GM12892 (cell line): Measurements from ENCODE around the gene FRMPD4.

Experiments
- DNase-seq: peaks from one replicate; pipeline ENCODE4 v3.0.0; 2011; ENCODE audit not compliant: insufficient read length
- FAIRE-seq: peaks from 2 replicates; lab custom pipeline; 2011; peaks lifted over from hg19 to GRCh38; lab: Jason Lieb, UNC
- POLR2A ChIP-seq: IDR thresholded peaks from 2 replicates; pipeline ENCODE4 v1.6.1; 2011; ENCODE audit warnings: low read depth, low read length, control low read depth
- POLR2AphosphoS5 ChIP-seq: IDR thresholded peaks from 2 replicates; pipeline ENCODE4 v1.6.1; 2011; ENCODE audit warnings: low read depth, low read length, control low read depth
- TAF1 ChIP-seq: IDR thresholded peaks from 2 replicates; pipeline ENCODE4 v1.6.1; 2011; ENCODE audit warnings: low read depth, mild to moderate bottlenecking, control low read depth, low read length, borderline replicate concordance

Gene FRMPD4

DNA sequence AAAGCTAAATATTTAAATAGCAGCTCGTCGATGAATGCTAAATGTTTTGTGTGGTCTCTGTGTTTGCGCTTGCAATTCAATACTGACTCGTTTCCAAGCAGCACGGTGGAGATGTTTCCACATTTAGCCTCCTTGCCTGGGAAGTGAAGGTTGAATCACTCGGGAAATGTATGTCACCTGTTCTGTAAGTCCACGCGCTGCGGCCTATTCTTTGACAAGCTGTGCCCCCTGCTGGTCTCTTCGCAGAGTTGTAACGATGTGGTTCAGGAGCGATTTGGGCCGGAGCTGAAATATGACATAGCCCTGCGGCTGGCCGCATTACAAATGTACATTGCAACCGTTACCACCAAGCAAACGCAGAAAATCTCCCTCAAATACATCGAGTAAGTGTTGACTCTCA lies 563.4 kb downstream of the FRMPD4 start:
- FAIRE-seq: peak; percentile 95

DNA sequence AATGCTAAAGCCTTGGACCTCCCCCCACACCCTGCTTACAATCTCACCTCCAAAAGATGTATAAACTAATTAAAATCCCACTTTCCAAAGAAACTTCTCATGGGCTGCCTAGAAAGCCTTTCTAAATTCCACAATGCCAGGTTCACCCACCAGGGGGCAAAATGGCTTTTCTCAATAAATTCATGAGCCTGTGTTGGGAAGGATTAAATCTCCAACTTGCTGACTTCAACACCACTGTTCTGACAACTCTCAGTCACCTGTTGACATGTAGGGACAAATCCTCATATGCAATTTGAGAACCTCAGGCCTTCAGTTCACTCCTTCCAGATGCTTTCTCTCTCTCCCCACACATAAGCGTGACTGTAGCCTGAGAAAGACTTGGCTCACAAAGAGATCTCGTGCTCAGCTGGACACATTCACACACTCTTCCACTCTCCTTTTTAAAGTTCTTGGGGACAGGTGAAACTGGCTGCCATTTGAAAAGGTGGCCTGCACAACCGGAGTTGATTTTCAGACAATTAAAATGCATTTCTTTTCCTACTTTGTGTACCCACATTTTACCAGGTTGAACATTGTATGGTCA lies 564.3 kb downstream of the FRMPD4 start:
- no peak for FAIRE-seq
- TF ChIP-seq POLR2AphosphoS5: no peak
- no peak for TF ChIP-seq POLR2A
- TF ChIP-seq TAF1: no peak
- DNase-seq: no peak

More for the DNA sequence above, 563.4 kb downstream of the FRMPD4 start:
- peak; percentile 10 for DNase-seq
- TF ChIP-seq POLR2AphosphoS5: no peak
- no peak for TF ChIP-seq POLR2A
- no peak for TF ChIP-seq TAF1

DNA sequence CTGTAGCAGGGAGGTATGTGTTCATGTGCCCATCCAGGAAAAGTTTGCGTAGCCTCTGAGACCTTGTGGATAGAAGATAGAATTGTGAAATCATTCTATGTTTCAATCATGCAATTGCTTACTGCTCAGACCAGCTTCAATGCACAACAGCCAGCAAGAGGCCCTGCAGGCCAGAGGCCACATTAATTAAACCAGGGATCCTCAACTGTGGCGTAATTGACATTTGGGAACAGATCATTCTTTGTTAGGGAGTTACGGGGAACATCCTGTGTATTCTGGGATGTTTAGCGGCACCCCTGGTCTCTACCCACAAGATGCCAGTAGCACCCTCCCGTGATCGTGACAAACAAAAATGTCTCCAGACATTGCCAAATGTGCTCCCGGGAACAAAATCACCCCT lies 566.4 kb downstream of the FRMPD4 start:
- FAIRE-seq (no peak), DNase-seq (no peak)
- no peak for TF ChIP-seq POLR2AphosphoS5
- TF ChIP-seq TAF1: no peak
- TF ChIP-seq POLR2A: no peak

DNA sequence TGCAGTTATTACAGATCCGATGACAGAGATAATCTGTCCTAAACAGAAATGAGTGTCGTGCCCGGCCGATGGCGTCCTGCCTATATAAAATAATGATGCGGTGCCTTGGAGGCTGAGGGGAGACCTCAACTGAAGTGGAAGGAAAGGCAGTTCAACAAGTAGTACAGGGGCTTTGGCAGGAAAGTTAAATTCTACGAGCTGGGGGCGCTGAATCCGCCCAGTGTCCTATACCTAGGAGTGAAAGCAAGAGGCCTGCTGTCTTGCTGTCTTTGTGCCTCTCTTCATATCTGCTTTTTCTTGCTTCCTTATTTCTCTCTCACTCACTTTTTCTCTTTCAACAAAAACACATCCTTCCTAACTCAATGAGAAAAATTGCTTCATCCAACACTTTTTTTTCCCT lies 570.8 kb downstream of the FRMPD4 start:
- DNase-seq: no peak
- no peak for TF ChIP-seq POLR2AphosphoS5
- TF ChIP-seq TAF1: no peak
- no peak for TF ChIP-seq POLR2A
- no peak for FAIRE-seq

DNA sequence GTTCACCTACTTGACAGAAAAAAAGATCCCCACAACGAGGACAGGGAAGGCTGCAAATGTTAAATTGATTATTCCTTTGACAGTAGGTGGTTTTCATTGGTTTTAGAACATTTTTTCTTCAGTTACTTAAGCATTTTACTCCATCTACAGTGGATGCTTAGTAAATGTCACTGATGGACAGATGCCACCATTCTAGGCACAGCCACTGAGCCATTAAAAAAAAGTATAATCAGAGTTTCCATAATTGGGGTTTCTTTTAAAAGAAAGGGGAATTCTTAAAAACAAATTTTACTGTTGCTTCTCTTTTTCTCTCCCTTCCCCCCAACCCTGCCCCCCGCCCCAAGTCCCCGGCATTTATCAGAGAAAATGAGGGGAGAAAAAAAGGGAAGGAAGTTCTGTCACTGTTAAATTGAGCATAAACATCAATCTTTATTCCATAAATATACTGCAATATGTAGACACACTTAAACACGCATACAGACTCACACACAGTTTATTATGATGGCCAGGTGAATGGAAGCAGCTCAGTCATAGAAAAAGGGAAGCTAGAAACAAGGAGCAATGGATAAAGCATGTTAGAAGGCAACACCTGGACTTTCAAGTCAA lies 573.3 kb downstream of the FRMPD4 start:
- TF ChIP-seq POLR2AphosphoS5 (no peak), POLR2A (no peak), TAF1 (no peak)
- no peak for DNase-seq
- FAIRE-seq: no peak

DNA sequence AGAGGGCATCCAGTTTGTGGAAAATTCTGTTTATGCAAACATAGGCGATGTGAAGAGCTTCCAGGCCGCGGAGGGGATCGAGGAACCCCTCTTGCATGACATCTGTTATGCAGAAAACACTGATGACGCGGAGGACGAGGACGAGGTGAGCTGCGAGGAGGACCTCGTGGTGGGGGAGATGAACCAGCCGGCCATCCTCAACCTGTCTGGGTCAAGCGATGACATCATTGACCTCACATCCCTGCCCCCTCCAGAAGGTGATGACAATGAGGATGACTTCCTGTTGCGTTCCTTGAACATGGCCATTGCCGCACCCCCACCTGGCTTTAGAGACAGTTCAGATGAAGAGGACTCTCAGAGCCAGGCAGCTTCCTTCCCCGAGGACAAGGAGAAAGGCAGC lies 578.3 kb downstream of the FRMPD4 start:
- TF ChIP-seq POLR2AphosphoS5 (no peak), TAF1 (no peak), POLR2A (no peak)
- DNase-seq (no peak), FAIRE-seq (no peak)

DNA sequence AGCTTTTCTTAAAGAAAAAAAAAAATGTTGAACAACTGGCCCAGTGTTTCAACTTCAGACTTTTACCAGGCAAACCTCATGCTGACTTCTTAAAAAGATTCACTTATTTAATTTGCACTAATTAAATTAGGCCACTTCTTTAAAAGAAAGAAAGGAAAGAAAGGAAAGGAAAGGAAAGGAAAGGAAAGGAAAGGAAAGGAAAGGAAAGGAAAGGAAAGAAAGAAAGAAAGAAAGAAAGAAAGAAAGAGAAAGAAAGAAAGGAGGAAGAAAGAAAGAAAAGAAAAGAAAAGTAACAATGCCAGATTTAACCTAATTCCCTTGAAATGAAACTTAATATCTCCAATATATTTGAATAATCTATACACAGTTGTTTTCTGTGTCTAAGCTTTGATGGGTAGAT lies 581.6 kb downstream of the FRMPD4 start:
- DNase-seq (no peak), FAIRE-seq (no peak)
- TF ChIP-seq TAF1 (no peak), POLR2AphosphoS5 (no peak), POLR2A (no peak)

DNA sequence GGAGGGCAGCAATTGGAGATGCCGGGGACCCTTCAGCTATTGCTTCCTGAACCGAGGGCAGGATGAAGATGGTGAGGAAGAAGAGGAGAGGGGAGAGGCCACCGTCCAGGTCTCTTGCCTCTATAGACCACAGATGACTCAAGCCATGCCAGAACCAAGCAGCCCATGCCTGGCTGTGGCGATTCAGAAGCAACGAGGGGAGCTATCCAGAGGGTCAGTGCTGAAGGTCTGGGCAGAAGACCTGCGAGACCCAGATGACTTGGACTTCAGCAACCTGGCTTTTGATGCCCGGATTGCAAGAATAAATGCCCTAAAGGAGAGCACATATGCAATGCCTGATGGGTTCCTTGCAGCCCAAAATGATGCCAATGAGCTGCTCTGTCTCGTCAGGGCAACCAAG lies 582.8 kb downstream of the FRMPD4 start:
- no peak for TF ChIP-seq TAF1
- TF ChIP-seq POLR2AphosphoS5: no peak
- no peak for TF ChIP-seq POLR2A
- FAIRE-seq (no peak), DNase-seq (no peak)

DNA sequence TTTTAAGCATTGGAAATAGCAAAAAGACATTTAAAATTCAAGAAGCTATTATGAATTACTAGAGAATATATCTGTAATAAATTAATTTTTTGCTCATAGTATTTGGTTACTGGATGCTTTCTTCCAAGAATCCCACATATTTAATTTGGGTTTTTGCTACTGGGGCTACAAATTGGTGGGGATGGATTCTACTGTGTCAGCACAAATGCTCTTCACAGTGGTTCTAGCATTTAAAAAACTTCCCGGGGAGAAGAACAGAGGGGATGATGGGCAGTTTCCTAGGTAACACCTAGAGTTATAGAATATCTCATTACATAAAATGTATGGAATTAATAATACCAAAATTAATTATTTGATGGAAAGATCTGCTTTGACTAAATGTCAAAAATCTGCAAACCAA lies 584.0 kb downstream of the FRMPD4 start:
- no peak for FAIRE-seq
- DNase-seq: no peak
- no peak for TF ChIP-seq POLR2A
- no peak for TF ChIP-seq POLR2AphosphoS5
- TF ChIP-seq TAF1: no peak

DNA sequence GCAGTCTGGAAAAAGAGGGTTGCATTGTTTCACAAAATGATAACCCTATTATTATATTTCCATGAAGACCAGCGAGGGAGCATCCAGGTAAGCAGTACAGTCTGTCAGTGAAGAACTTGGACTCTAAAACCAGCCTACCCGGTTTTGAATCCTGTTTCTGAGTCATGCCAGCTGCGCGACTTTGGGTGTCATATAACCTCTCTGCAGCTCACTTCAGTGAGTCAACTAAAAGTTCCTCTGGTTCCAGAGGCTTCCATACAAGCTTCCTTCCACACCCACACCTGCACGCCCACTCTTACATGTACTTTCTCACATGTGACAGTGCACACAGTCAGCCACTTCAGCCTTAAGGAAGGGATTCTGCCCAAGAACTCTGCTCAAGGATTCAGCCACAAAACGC lies 603.1 kb downstream of the FRMPD4 start:
- DNase-seq: no peak
- no peak for TF ChIP-seq POLR2AphosphoS5
- TF ChIP-seq POLR2A: no peak
- TF ChIP-seq TAF1: no peak
- FAIRE-seq: no peak

DNA sequence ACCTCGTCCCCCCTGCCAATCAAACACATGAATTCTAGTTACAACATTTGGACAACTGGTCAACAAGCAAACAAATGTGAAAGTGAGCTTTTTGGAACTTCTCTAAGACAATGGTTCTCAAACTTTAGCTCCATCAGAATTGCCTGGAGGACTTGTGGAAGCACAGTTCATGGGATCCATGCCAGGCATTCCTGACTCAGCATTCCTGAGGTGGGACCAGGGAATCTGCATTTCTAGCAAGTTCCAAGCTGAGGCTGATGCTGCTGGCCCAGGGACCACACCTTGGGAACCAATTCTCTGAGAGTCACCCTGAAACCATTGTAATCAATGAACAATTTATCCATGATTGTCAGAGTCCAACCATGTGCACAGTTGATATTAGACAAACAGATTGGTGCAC lies 609.2 kb downstream of the FRMPD4 start:
- DNase-seq (no peak), FAIRE-seq (no peak)
- TF ChIP-seq TAF1 (no peak), POLR2AphosphoS5 (no peak), POLR2A (no peak)

DNA sequence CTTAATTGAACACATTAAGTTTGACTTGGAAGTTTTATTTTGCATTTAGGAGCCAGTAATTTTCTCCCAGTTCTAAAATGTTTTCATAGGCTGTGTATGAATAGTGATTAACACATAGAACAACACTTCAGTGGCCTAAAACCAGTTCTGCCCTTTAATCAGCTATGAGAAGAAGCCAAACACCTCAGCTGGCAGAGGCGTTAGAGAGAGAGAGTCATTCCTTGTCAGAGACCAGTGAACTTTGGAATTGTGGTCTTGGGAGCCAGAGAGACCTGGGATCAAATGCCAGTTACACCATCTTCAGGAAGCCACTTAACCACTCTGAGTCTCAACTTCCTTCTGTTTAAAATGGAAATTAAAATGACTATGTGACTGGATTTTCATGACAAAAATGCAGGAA lies 613.6 kb downstream of the FRMPD4 start:
- no peak for FAIRE-seq
- TF ChIP-seq TAF1 (no peak), POLR2AphosphoS5 (no peak), POLR2A (no peak)
- DNase-seq: no peak

DNA sequence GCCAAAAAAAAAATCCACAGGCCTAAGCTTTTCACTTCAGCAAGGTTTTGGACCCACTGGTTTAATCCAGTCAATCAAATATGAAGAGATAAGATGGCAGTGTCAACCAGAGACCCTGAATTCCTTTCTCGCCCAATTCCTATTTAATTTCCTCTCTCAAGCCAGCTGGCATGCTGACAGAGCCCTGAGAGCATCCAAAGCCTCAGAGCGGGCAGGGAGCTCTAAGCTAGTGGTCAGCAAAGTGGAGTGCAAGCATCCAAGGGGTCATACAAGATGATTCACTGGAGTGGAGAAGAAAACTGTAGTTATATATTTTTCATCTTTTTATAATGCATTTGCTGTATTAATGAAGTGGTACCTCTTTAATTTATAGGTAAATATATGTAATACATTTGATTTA lies 615.1 kb downstream of the FRMPD4 start:
- FAIRE-seq (no peak), DNase-seq (no peak)
- TF ChIP-seq TAF1 (no peak), POLR2A (no peak), POLR2AphosphoS5 (no peak)
